Measurements from ENCODE around the gene GRXCR1. TPM values are rescaled to one million over a fixed set of nuclear protein-coding genes. Genes with fewer than 3 reads are reported as not detected.

The GRXCR1 gene
- total RNA-seq, 1 experiment from 2014 or later, result not detected

GRCh38 chr4:42906341-42906740 lies 13.8 kb downstream of the GRXCR1 start:
- no peak overlapping the region for H3K4ac ChIP-seq (ENCODE audit: low read depth, low read length)
- no peak for DNase-seq
- WGBS (ENCODE audit: extremely low coverage, insufficient read length, low lambda C conversion rate), result no CpG with 5 or more reads among the region's 1 CpG

More at GRCh38 chr4:42906341-42906740, 13.8 kb downstream of the GRXCR1 start:
- Histone ChIP-seq H4K5ac (ENCODE audit: insufficient read length, low read depth, low read length) (no peak overlapping the region), H2BK5ac (ENCODE audit: insufficient read length, low read length) (no peak overlapping the region), H4K8ac (replicated peaks; ENCODE audit: insufficient read length, low read depth, low read length) (no peak overlapping the region), H3K79me1 (ENCODE audit: insufficient read depth, low read depth, low read length, poor library complexity, severe bottlenecking) (no peaks in the 10 kb centered on the region), H3K4me2 (ENCODE audit: insufficient read depth, insufficient read length, low read length) (no peak overlapping the region), H2BK20ac (ENCODE audit: low read depth, low read length, poor library complexity, severe bottlenecking) (no peak overlapping the region), H4K91ac (ENCODE audit: insufficient read length, low read depth, low read length) (no peak overlapping the region), H2BK12ac (ENCODE audit: insufficient read length, low read depth, low read length) (no peak overlapping the region), H3K23ac (ENCODE audit: insufficient read length, low read depth, low read length) (no peak overlapping the region), H3K56ac (ENCODE audit: insufficient read length, low read depth, low read length) (no peak overlapping the region), H3K18ac (ENCODE audit: insufficient read length, low read depth, low read length) (no peak overlapping the region), H2BK15ac (ENCODE audit: low read depth, low read length) (no peak overlapping the region), H3K27ac (ENCODE audit: insufficient read length, low read depth, low read length) (no peak overlapping the region), H3K9me3 (ENCODE audit: control insufficient read depth, low read depth, low read length) (no peaks in the 10 kb centered on the region), H2AFZ (ENCODE audit: low read length) (no peak overlapping the region), H3K14ac (ENCODE audit: insufficient read depth, low read length) (no peak overlapping the region), H2AK5ac (ENCODE audit: insufficient read length, low read length) (no peak overlapping the region), H4K20me1 (ENCODE audit: control insufficient read depth, insufficient read depth, insufficient read length) (no peaks in the 10 kb centered on the region), H3K23me2 (ENCODE audit: insufficient read length, low read depth, low read length, poor library complexity, severe bottlenecking) (no peaks in the 10 kb centered on the region), H3K79me2 (ENCODE audit: insufficient read depth, low read length) (no peaks in the 10 kb centered on the region), H3K9ac (ENCODE audit: extremely low read depth, insufficient read length, low read length) (no peak overlapping the region), H2BK120ac (ENCODE audit: low read depth, low read length, poor library complexity, severe bottlenecking) (no peak overlapping the region), H3K4me1 (ENCODE audit: insufficient read depth, low read length) (no peaks in the 10 kb centered on the region), H3K27me3 (ENCODE audit: insufficient read depth, low read length) (no peaks in the 10 kb centered on the region), H3T11ph (ENCODE audit: low read length) (no peak overlapping the region)
- no peaks in the 10 kb centered on the region for H3K27me3 Mint-ChIP-seq (ENCODE audit: low read depth)
- H3K36me3 Mint-ChIP-seq (ENCODE audit: insufficient read depth in 1 of 3, low read depth in 3 of 3), result no peaks in the 10 kb centered on the region
- no peak for TF ChIP-seq CTCF (conservative IDR thresholded peaks at IDR 0.05)
- no peaks in the 10 kb centered on the region for H3K9me3 Mint-ChIP-seq
- H3K27ac Mint-ChIP-seq, result no peak overlapping the region
- H3K4me3 Mint-ChIP-seq, result no peak overlapping the region
- no peaks in the 10 kb centered on the region for H3K4me1 Mint-ChIP-seq

Data from H9 (cell line).